ENCODE data around the gene CASR.

DNA sequence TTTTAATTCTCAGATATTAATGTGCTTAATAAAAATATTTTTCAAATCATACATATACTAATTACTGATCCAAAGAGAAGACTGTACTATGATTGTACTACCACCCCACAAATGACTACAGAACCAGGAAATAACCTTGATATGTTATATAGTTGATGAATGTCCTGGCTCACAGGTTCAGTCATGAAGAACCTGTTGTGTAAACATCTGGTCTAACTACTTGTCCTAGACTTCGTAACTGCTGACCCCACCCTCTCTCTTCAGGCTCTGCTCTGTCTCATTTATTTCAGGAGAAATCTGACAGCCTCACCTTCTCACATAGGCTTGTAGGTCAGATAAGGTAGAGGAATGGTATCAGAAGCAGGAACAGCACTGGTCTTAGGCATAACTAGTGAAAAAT is 126.9 kb downstream of the CASR start:
- TF ChIP-seq ZFP3 (CRISPR knock-in tag; IDR thresholded peaks at IDR 0.05) (no peak), SNAI2 (CRISPR knock-in tag; IDR thresholded peaks at IDR 0.05) (no peak), TOX (CRISPR knock-in tag; IDR thresholded peaks at IDR 0.05; ENCODE audit: borderline replicate concordance) (no peak), PPARA (CRISPR knock-in tag; IDR thresholded peaks at IDR 0.05; ENCODE audit: borderline replicate concordance) (no peak), BACH2 (CRISPR knock-in tag; IDR thresholded peaks at IDR 0.05; ENCODE audit: borderline replicate concordance) (no peak), ISL1 (CRISPR knock-in tag; IDR thresholded peaks at IDR 0.05) (no peak), RARB (CRISPR knock-in tag; IDR thresholded peaks at IDR 0.05) (no peak), ZNF8 (CRISPR knock-in tag; IDR thresholded peaks at IDR 0.05) (no peak), ESRRG (CRISPR knock-in tag; IDR thresholded peaks at IDR 0.05) (no peak), ZNF70 (CRISPR knock-in tag; IDR thresholded peaks at IDR 0.05) (no peak)
- TF ChIP-seq, protein P1, sequence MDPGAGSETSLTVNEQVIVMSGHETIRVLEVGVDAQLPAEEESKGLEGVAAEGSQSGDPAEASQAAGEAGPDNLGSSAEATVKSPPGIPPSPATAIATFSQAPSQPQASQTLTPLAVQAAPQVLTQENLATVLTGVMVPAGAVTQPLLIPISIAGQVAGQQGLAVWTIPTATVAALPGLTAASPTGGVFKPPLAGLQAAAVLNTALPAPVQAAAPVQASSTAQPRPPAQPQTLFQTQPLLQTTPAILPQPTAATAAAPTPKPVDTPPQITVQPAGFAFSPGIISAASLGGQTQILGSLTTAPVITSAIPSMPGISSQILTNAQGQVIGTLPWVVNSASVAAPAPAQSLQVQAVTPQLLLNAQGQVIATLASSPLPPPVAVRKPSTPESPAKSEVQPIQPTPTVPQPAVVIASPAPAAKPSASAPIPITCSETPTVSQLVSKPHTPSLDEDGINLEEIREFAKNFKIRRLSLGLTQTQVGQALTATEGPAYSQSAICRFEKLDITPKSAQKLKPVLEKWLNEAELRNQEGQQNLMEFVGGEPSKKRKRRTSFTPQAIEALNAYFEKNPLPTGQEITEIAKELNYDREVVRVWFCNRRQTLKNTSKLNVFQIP (CRISPR knock-in tag; IDR thresholded peaks at IDR 0.05; ENCODE audit: borderline replicate concordance, low read depth), result no peak
- TF ChIP-seq, protein P2, sequence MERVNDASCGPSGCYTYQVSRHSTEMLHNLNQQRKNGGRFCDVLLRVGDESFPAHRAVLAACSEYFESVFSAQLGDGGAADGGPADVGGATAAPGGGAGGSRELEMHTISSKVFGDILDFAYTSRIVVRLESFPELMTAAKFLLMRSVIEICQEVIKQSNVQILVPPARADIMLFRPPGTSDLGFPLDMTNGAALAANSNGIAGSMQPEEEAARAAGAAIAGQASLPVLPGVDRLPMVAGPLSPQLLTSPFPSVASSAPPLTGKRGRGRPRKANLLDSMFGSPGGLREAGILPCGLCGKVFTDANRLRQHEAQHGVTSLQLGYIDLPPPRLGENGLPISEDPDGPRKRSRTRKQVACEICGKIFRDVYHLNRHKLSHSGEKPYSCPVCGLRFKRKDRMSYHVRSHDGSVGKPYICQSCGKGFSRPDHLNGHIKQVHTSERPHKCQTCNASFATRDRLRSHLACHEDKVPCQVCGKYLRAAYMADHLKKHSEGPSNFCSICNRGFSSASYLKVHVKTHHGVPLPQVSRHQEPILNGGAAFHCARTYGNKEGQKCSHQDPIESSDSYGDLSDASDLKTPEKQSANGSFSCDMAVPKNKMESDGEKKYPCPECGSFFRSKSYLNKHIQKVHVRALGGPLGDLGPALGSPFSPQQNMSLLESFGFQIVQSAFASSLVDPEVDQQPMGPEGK (CRISPR knock-in tag; IDR thresholded peaks at IDR 0.05; ENCODE audit: borderline replicate concordance), result no peak
- TF ChIP-seq, protein P3, sequence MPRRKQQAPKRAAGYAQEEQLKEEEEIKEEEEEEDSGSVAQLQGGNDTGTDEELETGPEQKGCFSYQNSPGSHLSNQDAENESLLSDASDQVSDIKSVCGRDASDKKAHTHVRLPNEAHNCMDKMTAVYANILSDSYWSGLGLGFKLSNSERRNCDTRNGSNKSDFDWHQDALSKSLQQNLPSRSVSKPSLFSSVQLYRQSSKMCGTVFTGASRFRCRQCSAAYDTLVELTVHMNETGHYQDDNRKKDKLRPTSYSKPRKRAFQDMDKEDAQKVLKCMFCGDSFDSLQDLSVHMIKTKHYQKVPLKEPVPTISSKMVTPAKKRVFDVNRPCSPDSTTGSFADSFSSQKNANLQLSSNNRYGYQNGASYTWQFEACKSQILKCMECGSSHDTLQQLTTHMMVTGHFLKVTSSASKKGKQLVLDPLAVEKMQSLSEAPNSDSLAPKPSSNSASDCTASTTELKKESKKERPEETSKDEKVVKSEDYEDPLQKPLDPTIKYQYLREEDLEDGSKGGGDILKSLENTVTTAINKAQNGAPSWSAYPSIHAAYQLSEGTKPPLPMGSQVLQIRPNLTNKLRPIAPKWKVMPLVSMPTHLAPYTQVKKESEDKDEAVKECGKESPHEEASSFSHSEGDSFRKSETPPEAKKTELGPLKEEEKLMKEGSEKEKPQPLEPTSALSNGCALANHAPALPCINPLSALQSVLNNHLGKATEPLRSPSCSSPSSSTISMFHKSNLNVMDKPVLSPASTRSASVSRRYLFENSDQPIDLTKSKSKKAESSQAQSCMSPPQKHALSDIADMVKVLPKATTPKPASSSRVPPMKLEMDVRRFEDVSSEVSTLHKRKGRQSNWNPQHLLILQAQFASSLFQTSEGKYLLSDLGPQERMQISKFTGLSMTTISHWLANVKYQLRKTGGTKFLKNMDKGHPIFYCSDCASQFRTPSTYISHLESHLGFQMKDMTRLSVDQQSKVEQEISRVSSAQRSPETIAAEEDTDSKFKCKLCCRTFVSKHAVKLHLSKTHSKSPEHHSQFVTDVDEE (CRISPR knock-in tag; IDR thresholded peaks at IDR 0.05), result no peak
